Stimulated activated CD4-positive, alpha-beta T cell treated with anti-CD3 and anti-CD28 coated beads, TNF-alpha, amount 100 ng/mL, for 4 hours (primary cell): Measurements from ENCODE around the gene EFL1.
"Not testable (repeated sequence)": the region's sequence is repeated elsewhere in the genome, so short reads cannot be mapped to it uniquely, and the experiment has no call there.

Source experiments
- DNase-seq, 3 experiments: peaks; one replicate each; pipeline ENCODE4 v3.0.0-alpha.2; 2020; ENCODE audit warnings: low read depth in 3 of 3

The EFL1 gene

GRCh38 chr15:82281276-82281675 is 18.7 kb upstream of the EFL1 start:
- not testable (repeated sequence) for DNase-seq

- no peak for DNase-seq
Measured at GRCh38 chr15:82275410-82275809, 12.9 kb upstream of the EFL1 start.

GRCh38 chr15:82272154-82272553 is 9.6 kb upstream of the EFL1 start:
- no peak for DNase-seq

- DNase-seq: not testable (repeated sequence)
Measured at GRCh38 chr15:82268454-82268853, 5.9 kb upstream of the EFL1 start.

GRCh38 chr15:82267137-82267536 is 4.6 kb upstream of the EFL1 start:
- not testable (repeated sequence) for DNase-seq

GRCh38 chr15:82263350-82263749 is 816 bp upstream of the EFL1 start:
- no peak for DNase-seq

GRCh38 chr15:82261566-82262421 is 740 bp downstream of the EFL1 start:
- DNase-seq: peak in 1 of 3 experiments; percentile 2

- DNase-seq: not testable (repeated sequence)
Measured at GRCh38 chr15:82248261-82248660, 14.3 kb downstream of the EFL1 start.

GRCh38 chr15:82245956-82246355 is 16.6 kb downstream of the EFL1 start:
- not testable (repeated sequence) for DNase-seq

GRCh38 chr15:82243644-82244043 is 18.9 kb downstream of the EFL1 start:
- DNase-seq: not testable (repeated sequence)

- DNase-seq: not testable (repeated sequence)
Measured at GRCh38 chr15:82241836-82242499, 20.6 kb downstream of the EFL1 start.

GRCh38 chr15:82239685-82240391 is 22.7 kb downstream of the EFL1 start:
- no peak for DNase-seq

- DNase-seq: not testable (repeated sequence)
Measured at GRCh38 chr15:82237944-82238534, 24.5 kb downstream of the EFL1 start.

GRCh38 chr15:82231842-82232241 is 30.7 kb downstream of the EFL1 start:
- no peak for DNase-seq

GRCh38 chr15:82231233-82231632 is 31.3 kb downstream of the EFL1 start:
- DNase-seq: no peak

GRCh38 chr15:82228750-82229149 is 33.8 kb downstream of the EFL1 start:
- no peak for DNase-seq

- not testable (repeated sequence) for DNase-seq
Measured at GRCh38 chr15:82221535-82221934, 41.0 kb downstream of the EFL1 start.

- DNase-seq: not testable (repeated sequence)
Measured at GRCh38 chr15:82216092-82216491, 46.4 kb downstream of the EFL1 start.

- not testable (repeated sequence) for DNase-seq
Measured at GRCh38 chr15:82212201-82212600, 50.3 kb downstream of the EFL1 start.

GRCh38 chr15:82210066-82210597 is 52.4 kb downstream of the EFL1 start:
- DNase-seq: not testable (repeated sequence)

GRCh38 chr15:82204575-82204974 is 58.0 kb downstream of the EFL1 start:
- DNase-seq: not testable (repeated sequence)
